Measurements from ENCODE around the gene GZMM.

GRCh38 chr19:547117-547516 is 3.3 kb downstream of the GZMM start:
- no peak for TF ChIP-seq CTCF (IDR thresholded peaks at IDR 0.05)
- no peak for TF ChIP-seq POLR2A (IDR thresholded peaks at IDR 0.05)

Measured in right lobe of liver (tissue), 4 donors.